HepG2 (cell line): ENCODE data around the gene COBLL1. TPM values are rescaled to one million over a fixed set of nuclear protein-coding genes. Genes with fewer than 3 reads are reported as not detected.

ENCODE experiments used
- ATAC-seq: fragments of 200-7000 bp; cut with Tn5 transposase; 3 replicates; pipeline ENCODE4 v1.9.1; 2020; ENCODE audit warnings: mild to moderate bottlenecking, moderate library complexity
- BruUV-seq: library from RNA; stranded (reverse); fragments of 400-500 nt; replicated peaks from 2 replicates; lab custom pipeline; 2021; lab: Mats Ljungman, UMichigan
- CTCF ChIA-PET: fragments of 300-600 bp; formaldehyde crosslinking; extraction: SDS; loops from one replicate; lab custom pipeline; 2021; ENCODE audit warnings: low total read pairs, inconsistent platforms, low intra/inter-chr PET ratio; lab: Yijun Ruan, JAX
- POLR2A ChIA-PET: fragments of 350-600 bp; sonication (Branson Sonifier 250); formaldehyde crosslinking; loops from one replicate; lab custom pipeline; 2020; ENCODE audit warnings: antibody characterized with exemption, inconsistent platforms; lab: Yijun Ruan, JAX
- DNase-seq: peaks from one replicate; pipeline ENCODE4 v3.0.0-alpha.2; 2015; ENCODE audit warnings: low spot score
- FAIRE-seq: peaks from 3 replicates; lab custom pipeline; 2011; peaks lifted over from hg19 to GRCh38; lab: Jason Lieb, UNC
- H2AFZ ChIP-seq: one replicate; pipeline ENCODE4 v1.6.1; 2011; ENCODE audit warnings: low read length, inconsistent platforms
- H3K27ac ChIP-seq: fragments of 300-600 bp; 3 replicates; pipeline ENCODE4 v1.8.0; 2011; ENCODE audit warnings: mixed run types, mild to moderate bottlenecking, mixed read lengths, low read length, inconsistent platforms; ENCODE audit not compliant: insufficient read depth; ENCODE audit errors: extremely low read length
- H3K27me3 ChIP-seq, 2 experiments: fragments of 200-600 bp in 1 of 2; 2 replicates in 1 of 2; 3 replicates in 1 of 2; pipeline versions ENCODE4 v1.6.0 to v1.8.0; 2011; ENCODE audit warnings: low read length in 2 of 2, mild to moderate bottlenecking in 2 of 2, moderate library complexity in 2 of 2, inconsistent platforms in 1 of 2; ENCODE audit not compliant: insufficient read depth in 2 of 2, control insufficient read depth in 1 of 2
- H3K36me3 ChIP-seq, 2 experiments: fragments of 200-600 bp in 1 of 2; replicated peaks in 1 of 2; 2 replicates in 1 of 2; 3 replicates in 1 of 2; pipeline versions ENCODE4 v1.5.1 to v1.8.0; 2011; ENCODE audit warnings: low read length in 2 of 2, inconsistent platforms in 1 of 2; ENCODE audit not compliant: insufficient read depth in 2 of 2, control insufficient read depth in 1 of 2
- H3K4me1 ChIP-seq: 2 replicates; pipeline ENCODE4 v1.5.1; 2012; ENCODE audit warnings: low read length, inconsistent platforms; ENCODE audit not compliant: insufficient read depth
- H3K4me2 ChIP-seq: 2 replicates; pipeline ENCODE4 v1.6.0; 2011; ENCODE audit warnings: low read depth, low read length, inconsistent platforms
- H3K4me3 ChIP-seq, 3 experiments: fragments of 200-600 bp in 1 of 3; sonication (generic), shearing (Covaris generic) in 1 of 3; replicated peaks in 1 of 3; 2 replicates each; pipeline ENCODE4 v1.5.1; 2011 to 2016; ENCODE audit warnings: low read length in 3 of 3, inconsistent platforms in 2 of 3, low read depth in 2 of 3, mild to moderate bottlenecking in 2 of 3, control low read depth in 1 of 3, mixed read lengths in 1 of 3; ENCODE audit not compliant: insufficient read depth in 1 of 3
- H3K79me2 ChIP-seq: one replicate; pipeline ENCODE4 v1.6.1; 2011; ENCODE audit warnings: low read length, inconsistent platforms; ENCODE audit not compliant: insufficient read depth
- H3K9ac ChIP-seq: 2 replicates; pipeline ENCODE4 v1.6.0; 2011; ENCODE audit warnings: mild to moderate bottlenecking, low read depth, low read length, inconsistent platforms; ENCODE audit not compliant: insufficient read depth
- H3K9me3 ChIP-seq: 2 replicates; pipeline ENCODE4 v1.5.1; 2012; ENCODE audit warnings: mild to moderate bottlenecking, low read length
- H4K20me1 ChIP-seq: 2 replicates; pipeline ENCODE4 v1.6.0; 2011; ENCODE audit warnings: inconsistent platforms, mild to moderate bottlenecking, low read length, moderate library complexity; ENCODE audit not compliant: insufficient read depth
- CREB1 ChIP-seq, 2 experiments: fragments of 450-650 bp in 1 of 2; IDR thresholded peaks; 2 replicates each; pipeline ENCODE4 v1.6.1; 2016 to 2017; ENCODE audit warnings: control low read depth in 1 of 2, mild to moderate bottlenecking in 1 of 2, missing compliant biosample characterization in 1 of 2, missing genetic modification characterization in 1 of 2
- DPF2 ChIP-seq: sonication (generic); formaldehyde crosslinking; IDR thresholded peaks from 2 replicates; pipeline ENCODE4 v1.4.0; 2020; ENCODE audit warnings: mild to moderate bottlenecking, low read depth, missing genetic modification reagents, borderline replicate concordance
- ISL2 ChIP-seq: sonication (generic); formaldehyde crosslinking; IDR thresholded peaks from 2 replicates; pipeline ENCODE4 v1.5.0; 2020; ENCODE audit warnings: missing genetic modification reagents
- JUND ChIP-seq: sonication (generic); formaldehyde crosslinking; IDR thresholded peaks from 2 replicates; pipeline ENCODE4 v1.8.0; 2022; ENCODE audit warnings: mild to moderate bottlenecking, missing genetic modification reagents
- KMT2A ChIP-seq: sonication (generic); formaldehyde crosslinking; IDR thresholded peaks from 2 replicates; pipeline ENCODE4 v1.4.0; 2020; ENCODE audit warnings: missing genetic modification reagents
- RFXANK ChIP-seq: IDR thresholded peaks from 2 replicates; pipeline ENCODE4 v1.6.1; 2016
- SNAPC5 ChIP-seq: sonication (generic); formaldehyde crosslinking; IDR thresholded peaks from 2 replicates; pipeline ENCODE4 v1.8.1; 2023; ENCODE audit warnings: mild to moderate bottlenecking, missing genetic modification reagents, borderline replicate concordance
- ZNF121 ChIP-seq: sonication (generic); formaldehyde crosslinking; IDR thresholded peaks from 2 replicates; pipeline ENCODE4 v1.5.0; 2020; ENCODE audit warnings: mild to moderate bottlenecking, missing genetic modification reagents
- ZNF512 ChIP-seq: sonication (generic); formaldehyde crosslinking; IDR thresholded peaks from 2 replicates; pipeline ENCODE4 v1.4.0; 2020; ENCODE audit warnings: mild to moderate bottlenecking, missing genetic modification reagents
- ZNF792 ChIP-seq: IDR thresholded peaks from 2 replicates; pipeline ENCODE4 v1.6.1; 2016
- WGBS: methylation state at CpG from one replicate; pipeline ENCODE4 v1.1.6; 2017; ENCODE audit warnings: low lambda C conversion rate; 5-methylcytosine and 5-hydroxymethylcytosine counted together
- in situ Hi-C: cut with HindIII; loops from 2 replicates; pipeline ENCODE4 v1.10.0; 2017; ENCODE audit warnings: low pct_unique_long_range_greater_than_20kb; ENCODE audit not compliant: extremely low pct_ligation_motif_present
- intact Hi-C: fragments of 100-400 bp; cut with micrococcal nuclease; formaldehyde crosslinking; loops from one replicate; pipeline ENCODE4 v1.10.0; 2022; ENCODE audit not compliant: unreplicated experiment
- polyA plus RNA-seq, 8 experiments: library from polyadenylated mRNA; depleted of rRNA in 3 of 8; stranded (reverse) in 7 of 8; unstranded in 1 of 8; fragments of >200 nt; fragmentation: Illumina TruSeq in 4 of 8; extraction: Trizol in 4 of 8; gene quantifications; 2 replicates each; pipeline versions ENCODE4 v1.2.1 to v1.2.3, GENCODE V29; 2011 to 2016; ENCODE audit warnings: low read depth in 4 of 8, missing spikeins in 1 of 8, mixed read lengths in 1 of 8; ENCODE audit not compliant: insufficient read depth in 1 of 8
- total RNA-seq, 5 experiments: library from RNA; depleted of rRNA; stranded (reverse); fragments of >200 nt; fragmentation: Illumina TruSeq; extraction: Trizol; gene quantifications; 2 replicates each; pipeline ENCODE4 v1.2.3, GENCODE V29; 2016; ENCODE audit warnings: low read depth in 1 of 5
- TF ChIP-seq, protein P1 (sequence below): sonication (generic); formaldehyde crosslinking; IDR thresholded peaks from 2 replicates; pipeline ENCODE4 v1.9.0; 2021; ENCODE audit warnings: missing genetic modification reagents, borderline replicate concordance
- TF ChIP-seq, protein P2 (sequence below): IDR thresholded peaks from 2 replicates; pipeline ENCODE4 v1.6.1; 2012; ENCODE audit warnings: low read depth, low read length, improper control_type of control experiment
- TF ChIP-seq, protein P3 (sequence below): IDR thresholded peaks from 2 replicates; pipeline ENCODE4 v1.6.1; 2018; ENCODE audit warnings: missing genetic modification reagents

COBLL1 gene
- total and polyA plus RNA-seq, 2 of the 13 experiments (the other 11 are each of a cell fraction or from before 2014, with no cell fraction given): 32.6 to 86.8 TPM

DNA sequence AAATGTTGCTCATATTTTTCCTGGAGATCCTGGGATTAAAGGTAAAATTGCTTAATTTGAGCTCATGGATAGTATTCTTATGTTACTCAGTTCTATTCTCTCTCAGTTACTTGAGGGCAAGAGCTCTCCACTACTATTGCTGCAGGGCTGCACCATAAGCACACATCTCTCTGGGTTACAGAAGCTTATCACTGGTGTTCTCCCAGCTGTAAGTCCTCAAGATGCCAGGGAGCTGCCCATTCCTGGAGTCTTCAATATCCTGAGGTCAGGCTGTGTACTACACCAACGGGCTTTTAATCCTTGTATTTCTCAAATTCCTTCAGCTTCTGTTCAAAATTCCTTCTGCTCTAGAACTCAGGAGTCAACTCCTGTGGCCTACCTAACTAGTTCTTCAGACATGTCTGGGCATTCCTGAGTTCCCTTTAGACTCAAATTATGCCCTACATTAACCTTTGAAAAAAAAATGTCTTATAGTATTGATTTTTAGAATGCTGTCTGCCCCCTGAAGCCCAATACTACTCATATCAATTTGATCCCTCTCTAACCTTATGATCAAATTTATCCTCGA, 17.7 kb upstream of the COBLL1 start (continued):
- TF ChIP-seq, protein P1, sequence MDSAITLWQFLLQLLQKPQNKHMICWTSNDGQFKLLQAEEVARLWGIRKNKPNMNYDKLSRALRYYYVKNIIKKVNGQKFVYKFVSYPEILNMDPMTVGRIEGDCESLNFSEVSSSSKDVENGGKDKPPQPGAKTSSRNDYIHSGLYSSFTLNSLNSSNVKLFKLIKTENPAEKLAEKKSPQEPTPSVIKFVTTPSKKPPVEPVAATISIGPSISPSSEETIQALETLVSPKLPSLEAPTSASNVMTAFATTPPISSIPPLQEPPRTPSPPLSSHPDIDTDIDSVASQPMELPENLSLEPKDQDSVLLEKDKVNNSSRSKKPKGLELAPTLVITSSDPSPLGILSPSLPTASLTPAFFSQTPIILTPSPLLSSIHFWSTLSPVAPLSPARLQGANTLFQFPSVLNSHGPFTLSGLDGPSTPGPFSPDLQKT (CRISPR knock-in tag): no peak
- 0 out of 2 replicates have a peak, but pooled peaks have one; percentile 36 for TF ChIP-seq ZNF792 (CRISPR knock-in tag)
- peak; percentile 36; the same call in 1 of the 2 replicates for TF ChIP-seq RFXANK (CRISPR knock-in tag)
- TF ChIP-seq, protein P2, sequence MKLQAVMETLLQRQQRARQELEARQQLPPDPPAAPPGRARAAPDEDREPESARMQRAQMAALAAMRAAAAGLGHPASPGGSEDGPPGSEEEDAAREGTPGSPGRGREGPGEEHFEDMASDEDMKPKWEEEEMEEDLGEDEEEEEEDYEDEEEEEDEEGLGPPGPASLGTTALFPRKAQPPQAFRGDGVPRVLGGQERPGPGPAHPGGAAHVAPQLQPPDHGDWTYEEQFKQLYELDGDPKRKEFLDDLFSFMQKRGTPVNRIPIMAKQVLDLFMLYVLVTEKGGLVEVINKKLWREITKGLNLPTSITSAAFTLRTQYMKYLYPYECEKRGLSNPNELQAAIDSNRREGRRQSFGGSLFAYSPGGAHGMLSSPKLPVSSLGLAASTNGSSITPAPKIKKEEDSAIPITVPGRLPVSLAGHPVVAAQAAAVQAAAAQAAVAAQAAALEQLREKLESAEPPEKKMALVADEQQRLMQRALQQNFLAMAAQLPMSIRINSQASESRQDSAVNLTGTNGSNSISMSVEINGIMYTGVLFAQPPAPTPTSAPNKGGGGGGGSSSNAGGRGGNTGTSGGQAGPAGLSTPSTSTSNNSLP: peak; percentile 10; the same call in 1 of the 2 replicates
- TF ChIP-seq, protein P3, sequence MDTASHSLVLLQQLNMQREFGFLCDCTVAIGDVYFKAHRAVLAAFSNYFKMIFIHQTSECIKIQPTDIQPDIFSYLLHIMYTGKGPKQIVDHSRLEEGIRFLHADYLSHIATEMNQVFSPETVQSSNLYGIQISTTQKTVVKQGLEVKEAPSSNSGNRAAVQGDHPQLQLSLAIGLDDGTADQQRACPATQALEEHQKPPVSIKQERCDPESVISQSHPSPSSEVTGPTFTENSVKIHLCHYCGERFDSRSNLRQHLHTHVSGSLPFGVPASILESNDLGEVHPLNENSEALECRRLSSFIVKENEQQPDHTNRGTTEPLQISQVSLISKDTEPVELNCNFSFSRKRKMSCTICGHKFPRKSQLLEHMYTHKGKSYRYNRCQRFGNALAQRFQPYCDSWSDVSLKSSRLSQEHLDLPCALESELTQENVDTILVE (CRISPR knock-in tag): 0 out of 2 replicates have a peak, but pooled peaks have one; percentile 13
- TF ChIP-seq ZNF121 (CRISPR knock-in tag): no peak
- TF ChIP-seq JUND: no peak
- TF ChIP-seq KMT2A (CRISPR knock-in tag): 0 out of 2 replicates have a peak, but pooled peaks have one; percentile 34

DNA sequence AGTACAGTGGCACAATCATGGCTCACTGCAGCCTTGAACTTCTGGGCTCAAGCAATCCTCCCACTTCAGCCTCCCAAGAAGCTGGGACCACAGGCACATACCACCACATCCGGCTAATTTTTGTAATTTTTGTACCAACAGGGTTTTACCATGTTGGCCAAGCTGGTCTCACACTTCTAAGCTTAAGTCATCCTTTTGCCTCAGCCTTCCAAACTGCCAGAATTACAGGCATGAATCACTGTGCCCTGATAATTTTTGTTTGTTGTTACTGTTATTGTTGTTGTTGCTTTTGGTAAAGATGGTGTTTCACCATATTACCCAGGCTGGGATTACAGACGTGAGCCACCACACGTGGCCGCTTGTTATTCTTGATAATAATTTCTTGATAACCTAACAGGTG, 10.5 kb upstream of the COBLL1 start:
- no peak overlapping the region for H3K27ac ChIP-seq
- CTCF ChIA-PET: no interaction called here
- whole genome bisulfite sequencing: 97% methylated on average over 4 of the region's 4 CpGs
- H3K9me3 ChIP-seq: no peaks in the 10 kb centered on the region
- intact Hi-C loops: no loop called here
- ATAC-seq (no peak), FAIRE-seq (no peak), DNase-seq (no peak)
- no peaks in the 10 kb centered on the region for H3K36me3 ChIP-seq
- H3K9ac ChIP-seq: no peak overlapping the region
- no peak overlapping the region for H3K4me3 ChIP-seq
- POLR2A ChIA-PET: interaction anchor here (1.1 kb wide), 1 partner anchor 10 kb away, joined by 3 read pairs; the partner anchor contains the start of gene COBLL1
- H3K4me2 ChIP-seq: no peak overlapping the region
- no TSS peak for BruUV-seq
- H3K79me2 ChIP-seq: no peaks in the 10 kb centered on the region
- no peaks in the 10 kb centered on the region for H4K20me1 ChIP-seq
- no peak overlapping the region for H2AFZ ChIP-seq
- no peaks in the 10 kb centered on the region for H3K27me3 ChIP-seq
- in situ Hi-C loops: no loop called here
- H3K4me1 ChIP-seq: peaks cover 18% of the 10 kb centered on the region; the same call in 1 of the 2 replicates
- no peak for TF ChIP-seq ZNF512 (CRISPR knock-in tag)
- no peak for TF ChIP-seq ISL2
- TF ChIP-seq DPF2 (CRISPR knock-in tag): no peak
- no peak for TF ChIP-seq SNAPC5 (CRISPR knock-in tag)
- TF ChIP-seq CREB1 (IDR thresholded peaks at IDR 0.05): no peak
- no peak for TF ChIP-seq CREB1 (CRISPR knock-in tag; IDR thresholded peaks at IDR 0.05)
